Heart left ventricle (tissue), 13 donors: Measurements from ENCODE around the gene STK17A.

ENCODE experiments used
- CTCF ChIP-seq, 12 donors: fragments of 200-600 bp; sonication (generic) in 4 of 12; IDR thresholded peaks; one replicate each; pipeline versions ENCODE4 v1.5.0 to v1.8.0; 2018 to 2022; ENCODE audit warnings: antibody characterized with exemption in 12 of 12, mild to moderate bottlenecking in 5 of 12
- POLR2A ChIP-seq, 2 donors: fragments of 450-650 bp; IDR thresholded peaks; one replicate each; pipeline ENCODE4 v1.6.1; 2017; ENCODE audit warnings: antibody characterized with exemption in 2 of 2, mild to moderate bottlenecking in 2 of 2, moderate library complexity in 2 of 2
- donor health status: ischemic (EF 13 %, LVEDD 7.1; RV severe dilation, severe dysfunction).
- donor health status: DM: no; HTN: yes; CAD: no.
- donor health status: DM: no; HTN: no; CAD: no.
- donor health status: ischemic (EF 25% LVEDD 6.9; RV normal size, moderate dysfunction).
- donor health status: ischemic (EF 25% LVEDD 5.7; RV mildly dilated, moderate dysfunction).
- donor health status: ischemic (EF 35%, LVEDD 5.7; RV mildly dilated, moderate dysfunction).
- donor health status: nonischemic (EF 11% LVEDD 7.7; RV severe dilation, severe dysfunction).
- donor health status: DM: yes; HTN: yes; CAD: no.
- donor health status: PGD.
- donor health status: ischemic (EF 29% LVEDD 5.4; RV normal size, mild dysfunction).
- donor health status: nonischemic (EF 23%, LVEDD 6.1; RV moderate dilation, normal function).

- TF ChIP-seq CTCF (IDR thresholded peaks at IDR 0.05) (no peak), POLR2A (IDR thresholded peaks at IDR 0.05) (no peak)
These were observed 10.3 kb upstream of the STK17A start for GRCh38 chr7:43572516-43573049.
